Keratinocyte (primary cell): Measurements from ENCODE around the gene BLZF1. TPM values are rescaled to one million over a fixed set of nuclear protein-coding genes. Genes with fewer than 3 reads are reported as not detected.
"Not testable (repeated sequence)": the region's sequence is repeated elsewhere in the genome, so short reads cannot be mapped to it uniquely, and the experiment has no call there.

ENCODE experiments used
- DNase-seq: peaks from one replicate; pipeline ENCODE4 v3.0.0-alpha.2; 2011; ENCODE audit warnings: low read depth, missing footprints, low spot score
- FAIRE-seq: peaks from 2 replicates; lab custom pipeline; 2011; peaks lifted over from hg19 to GRCh38; lab: Jason Lieb, UNC
- H2AFZ ChIP-seq: 2 replicates; pipeline ENCODE4 v1.6.0; 2012; ENCODE audit warnings: low read length, control low read depth, inconsistent platforms; ENCODE audit not compliant: control insufficient read depth
- H3K27ac ChIP-seq: 2 replicates; pipeline ENCODE4 v1.5.1; 2011; ENCODE audit warnings: low read length; ENCODE audit not compliant: control insufficient read depth, insufficient read depth
- H3K27me3 ChIP-seq: 3 replicates; pipeline ENCODE4 v1.6.0; 2011; ENCODE audit warnings: low read length; ENCODE audit not compliant: control insufficient read depth, insufficient read depth; ENCODE audit errors: extremely low read depth
- H3K36me3 ChIP-seq, 2 experiments: 2 replicates in 1 of 2; 3 replicates in 1 of 2; pipeline ENCODE4 v1.5.1; 2011; ENCODE audit warnings: low read length in 2 of 2, mild to moderate bottlenecking in 1 of 2; ENCODE audit not compliant: control insufficient read depth in 2 of 2, insufficient read depth in 2 of 2; ENCODE audit errors: extremely low read depth in 1 of 2
- H3K4me1 ChIP-seq: 3 replicates; pipeline ENCODE4 v1.5.1; 2011; ENCODE audit warnings: low read length; ENCODE audit not compliant: control insufficient read depth, insufficient read depth; ENCODE audit errors: extremely low read depth
- H3K4me2 ChIP-seq: 3 replicates; pipeline ENCODE4 v1.6.0; 2011; ENCODE audit warnings: low read depth, low read length; ENCODE audit not compliant: control insufficient read depth, insufficient read depth; ENCODE audit errors: extremely low read depth
- H3K4me3 ChIP-seq, 3 experiments: fragments of 200-600 bp in 1 of 3; sonication (generic) in 1 of 3; 2 replicates in 2 of 3; 3 replicates in 1 of 3; pipeline ENCODE4 v1.5.1; 2011 to 2016; ENCODE audit warnings: low read length in 3 of 3, mild to moderate bottlenecking in 3 of 3, control low read depth in 2 of 3, inconsistent platforms in 1 of 3, low read depth in 1 of 3, mixed read lengths in 1 of 3, mixed run types in 1 of 3, moderate library complexity in 1 of 3; ENCODE audit not compliant: control insufficient read depth in 2 of 3, insufficient read depth in 2 of 3; ENCODE audit errors: extremely low read depth in 1 of 3
- H3K79me2 ChIP-seq: 2 replicates; pipeline ENCODE4 v1.6.0; 2012; ENCODE audit warnings: low read length; ENCODE audit not compliant: control insufficient read depth, insufficient read depth
- H3K9ac ChIP-seq: 3 replicates; pipeline ENCODE4 v1.6.0; 2011; ENCODE audit warnings: low read length; ENCODE audit not compliant: control insufficient read depth, insufficient read depth; ENCODE audit errors: extremely low read depth
- H3K9me1 ChIP-seq: 3 replicates; pipeline ENCODE4 v1.6.0; 2011; ENCODE audit warnings: low read length; ENCODE audit not compliant: control insufficient read depth, insufficient read depth; ENCODE audit errors: extremely low read depth
- H3K9me3 ChIP-seq: 2 replicates; pipeline ENCODE4 v1.5.1; 2012; ENCODE audit warnings: low read depth, low read length; ENCODE audit not compliant: control insufficient read depth
- H4K20me1 ChIP-seq: 3 replicates; pipeline ENCODE4 v1.6.0; 2011; ENCODE audit warnings: low read length; ENCODE audit not compliant: control insufficient read depth, insufficient read depth; ENCODE audit errors: extremely low read depth
- EZH2 ChIP-seq: IDR thresholded peaks from one replicate; pipeline ENCODE4 v1.6.1; 2012; ENCODE audit warnings: inconsistent platforms, mild to moderate bottlenecking, low read length, moderate library complexity
- dilution Hi-C: fragments of 300-500 bp; cut with MboI; formaldehyde crosslinking; loops from one replicate; pipeline ENCODE4 v1.7.0; 2020; ENCODE audit warnings: low sequenced_read_pairs; ENCODE audit not compliant: extremely low pct_ligation_motif_present
- polyA plus RNA-seq, 5 experiments: library from polyadenylated mRNA; depleted of rRNA in 3 of 5; stranded (reverse) in 3 of 5; stranded (forward) in 1 of 5; unstranded in 1 of 5; fragments of >200 nt; gene quantifications; 1 replicate in 1 of 5; 2 replicates in 3 of 5; 3 replicates in 1 of 5; pipeline versions ENCODE4 v1.2.1 to v1.2.3, GENCODE V29; 2011 to 2012; ENCODE audit warnings: missing spikeins in 2 of 5, low read depth in 1 of 5, low replicate concordance in 1 of 5
- TF ChIP-seq, protein P1 (sequence below), 3 experiments: IDR thresholded peaks in 1 of 3; conservative IDR thresholded peaks in 1 of 3; optimal IDR thresholded peaks in 1 of 3; 2 replicates in 2 of 3; 3 replicates in 1 of 3; pipeline versions ENCODE3 to v1.5.1; 2011; ENCODE audit warnings: low read length in 3 of 3, mild to moderate bottlenecking in 3 of 3, moderate library complexity in 2 of 3, control low read depth in 1 of 3, inconsistent platforms in 1 of 3; ENCODE audit not compliant: insufficient read depth in 2 of 3; ENCODE audit errors: extremely low read depth in 1 of 3

Gene BLZF1
- polyA plus RNA-seq, 1 donor (not counting 4 experiments of a cell fraction or from before 2014, with no cell fraction given): 50.9 TPM

- no peaks in the 10 kb centered on the region for H3K4me1 ChIP-seq
- H3K36me3 ChIP-seq: peaks cover 0 to 2% of the 10 kb centered on the region in 2 experiments
- no peaks in the 10 kb centered on the region for H3K79me2 ChIP-seq
- TF ChIP-seq, protein P1, sequence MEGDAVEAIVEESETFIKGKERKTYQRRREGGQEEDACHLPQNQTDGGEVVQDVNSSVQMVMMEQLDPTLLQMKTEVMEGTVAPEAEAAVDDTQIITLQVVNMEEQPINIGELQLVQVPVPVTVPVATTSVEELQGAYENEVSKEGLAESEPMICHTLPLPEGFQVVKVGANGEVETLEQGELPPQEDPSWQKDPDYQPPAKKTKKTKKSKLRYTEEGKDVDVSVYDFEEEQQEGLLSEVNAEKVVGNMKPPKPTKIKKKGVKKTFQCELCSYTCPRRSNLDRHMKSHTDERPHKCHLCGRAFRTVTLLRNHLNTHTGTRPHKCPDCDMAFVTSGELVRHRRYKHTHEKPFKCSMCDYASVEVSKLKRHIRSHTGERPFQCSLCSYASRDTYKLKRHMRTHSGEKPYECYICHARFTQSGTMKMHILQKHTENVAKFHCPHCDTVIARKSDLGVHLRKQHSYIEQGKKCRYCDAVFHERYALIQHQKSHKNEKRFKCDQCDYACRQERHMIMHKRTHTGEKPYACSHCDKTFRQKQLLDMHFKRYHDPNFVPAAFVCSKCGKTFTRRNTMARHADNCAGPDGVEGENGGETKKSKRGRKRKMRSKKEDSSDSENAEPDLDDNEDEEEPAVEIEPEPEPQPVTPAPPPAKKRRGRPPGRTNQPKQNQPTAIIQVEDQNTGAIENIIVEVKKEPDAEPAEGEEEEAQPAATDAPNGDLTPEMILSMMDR (optimal IDR thresholded peaks at IDR 0.05 in 1 of 3, IDR thresholded peaks at IDR 0.05 in 1 of 3, conservative IDR thresholded peaks at IDR 0.05 in 1 of 3; ENCODE audit: extremely low read depth in 1 of 3, insufficient read depth in 2 of 3, low read length in 3 of 3): no peak
- TF ChIP-seq EZH2: no peak
- H3K9ac ChIP-seq: no peak overlapping the region
- no peak overlapping the region for H3K4me3 ChIP-seq
- H3K9me3 ChIP-seq: no peaks in the 10 kb centered on the region
- no peaks in the 10 kb centered on the region for H3K9me1 ChIP-seq
- H3K27ac ChIP-seq: no peak overlapping the region
- no peaks in the 10 kb centered on the region for H3K27me3 ChIP-seq
- H2AFZ ChIP-seq: no peak overlapping the region
- no peak for FAIRE-seq
- H4K20me1 ChIP-seq: no peaks in the 10 kb centered on the region
- no peak overlapping the region for H3K4me2 ChIP-seq
- DNase-seq: no peak
- dilution Hi-C loops: no loop called here
Observed at GRCh38 chr1:169340882-169341281, 27.1 kb upstream of the BLZF1 start.

DNA sequence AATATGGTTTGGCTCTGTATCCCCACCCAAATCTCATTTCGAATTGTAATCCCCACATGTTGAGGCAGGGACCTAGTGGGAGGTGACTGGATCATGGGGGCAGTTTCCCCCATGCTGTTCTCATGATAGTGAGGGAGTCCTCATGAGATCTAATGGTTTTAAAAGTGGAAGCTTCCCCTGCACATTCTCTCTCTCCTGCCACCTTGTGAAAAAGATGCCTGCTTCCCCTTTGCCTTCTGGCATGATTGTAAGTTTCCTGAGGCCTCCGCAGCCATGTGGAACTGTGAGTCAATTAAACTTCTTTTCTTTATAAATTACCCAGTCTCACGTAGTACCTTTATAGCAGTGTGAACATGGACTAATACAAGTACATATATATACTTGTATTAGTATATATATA is 25.9 kb upstream of the BLZF1 start:
- H3K9ac ChIP-seq, H4K20me1 ChIP-seq, H3K4me2 ChIP-seq, H3K27me3 ChIP-seq, H3K79me2 ChIP-seq, FAIRE-seq, H3K4me3 ChIP-seq, DNase-seq, H3K9me3 ChIP-seq, H3K27ac ChIP-seq, H2AFZ ChIP-seq, H3K9me1 ChIP-seq, H3K36me3 ChIP-seq, H3K4me1 ChIP-seq, dilution Hi-C loops: not testable (repeated sequence)

GRCh38 chr1:169345511-169345910 is 22.5 kb upstream of the BLZF1 start:
- no peak overlapping the region for H3K9ac ChIP-seq
- no peaks in the 10 kb centered on the region for H3K9me1 ChIP-seq
- no peak overlapping the region for H3K4me3 ChIP-seq
- DNase-seq (no peak), FAIRE-seq (no peak)
- H3K4me2 ChIP-seq: no peak overlapping the region
- peaks cover 6% of the 10 kb centered on the region for H3K79me2 ChIP-seq
- no peaks in the 10 kb centered on the region for H4K20me1 ChIP-seq
- H3K27me3 ChIP-seq: no peaks in the 10 kb centered on the region
- H3K27ac ChIP-seq: no peak overlapping the region
- dilution Hi-C loops: no loop called here
- TF ChIP-seq, protein P1 (optimal IDR thresholded peaks at IDR 0.05 in 1 of 3, IDR thresholded peaks at IDR 0.05 in 1 of 3, conservative IDR thresholded peaks at IDR 0.05 in 1 of 3; ENCODE audit: extremely low read depth in 1 of 3, insufficient read depth in 2 of 3, low read length in 3 of 3): no peak
- TF ChIP-seq EZH2: no peak
- H2AFZ ChIP-seq: no peak overlapping the region
- no peaks in the 10 kb centered on the region for H3K9me3 ChIP-seq
- H3K4me1 ChIP-seq: no peaks in the 10 kb centered on the region
- peaks cover 0 to 2% of the 10 kb centered on the region in 2 experiments for H3K36me3 ChIP-seq
